Right forelimb (tissue), 1 donor: ENCODE data around the gene KRTAP20-1.

Experiments used
- DNase-seq: peaks from one replicate; pipeline ENCODE4 v3.0.0-alpha.2; 2018

The KRTAP20-1 gene

DNA sequence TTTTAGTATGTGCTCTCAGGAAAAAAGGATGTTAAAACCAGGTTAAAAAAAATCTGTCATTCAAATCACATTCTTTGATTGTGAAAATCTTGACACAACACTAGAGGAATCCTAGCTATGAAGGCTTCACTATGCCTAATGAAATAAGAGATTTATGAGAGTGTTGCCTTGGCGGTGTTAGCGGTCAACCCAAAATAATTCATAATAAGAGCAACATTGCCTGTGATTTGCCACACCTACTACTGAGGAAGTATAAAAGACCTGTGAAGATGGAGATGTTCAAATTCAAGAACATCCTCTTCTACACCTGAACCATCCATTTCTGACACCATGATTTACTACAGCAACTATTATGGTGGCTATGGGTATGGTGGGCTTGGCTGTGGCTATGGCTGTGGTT, at the start of gene KRTAP20-1:
TSS of gene KRTAP20-1 (plus strand) at position 301 of the 400 bp plus-strand sequence. CDS start at position 331, 30 bp downstream.
- no peak for DNase-seq

- DNase-seq: no peak
Measured at GRCh38 chr21:30567617-30568016, 48.6 kb upstream of the KRTAP20-1 start.

DNA sequence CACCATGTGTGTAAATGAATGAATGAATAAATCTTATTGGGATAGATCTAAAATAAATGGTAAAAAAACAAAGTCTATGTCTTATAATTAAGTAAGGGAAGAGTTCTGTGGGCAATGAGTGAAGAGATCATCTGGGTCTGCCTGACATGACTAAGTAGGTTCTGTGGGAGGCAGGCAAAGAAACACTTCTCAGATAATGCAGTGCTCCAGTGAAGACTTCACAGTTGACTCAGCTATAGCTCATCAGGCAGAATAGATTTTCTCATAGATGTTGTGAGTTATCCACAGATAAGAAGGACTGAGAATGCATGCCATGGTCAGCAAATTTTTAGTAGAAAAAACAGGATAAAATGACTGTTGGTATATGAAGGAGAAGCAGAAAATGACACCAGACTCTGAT, 38.5 kb upstream of the KRTAP20-1 start:
- no peak for DNase-seq

DNA sequence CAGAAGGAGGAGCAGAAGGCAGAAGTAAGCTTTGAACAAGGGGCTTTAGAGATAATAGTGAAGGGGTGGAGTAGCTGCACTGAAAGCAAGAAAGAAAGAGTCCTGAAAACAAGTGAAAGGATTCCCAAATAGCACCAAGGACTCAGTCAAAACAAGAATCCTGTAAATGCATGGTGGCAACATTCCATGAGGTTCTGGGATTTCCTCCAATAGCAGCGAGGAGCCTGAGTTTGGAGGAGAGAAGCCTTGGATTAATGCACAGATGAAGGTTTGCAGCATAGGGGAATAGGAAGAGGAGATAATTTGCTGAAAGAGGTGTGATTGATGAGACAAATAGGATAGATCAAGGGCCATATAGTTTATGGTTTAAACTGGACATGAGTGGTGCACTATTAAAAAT, 36.9 kb upstream of the KRTAP20-1 start:
- DNase-seq: no peak

DNA sequence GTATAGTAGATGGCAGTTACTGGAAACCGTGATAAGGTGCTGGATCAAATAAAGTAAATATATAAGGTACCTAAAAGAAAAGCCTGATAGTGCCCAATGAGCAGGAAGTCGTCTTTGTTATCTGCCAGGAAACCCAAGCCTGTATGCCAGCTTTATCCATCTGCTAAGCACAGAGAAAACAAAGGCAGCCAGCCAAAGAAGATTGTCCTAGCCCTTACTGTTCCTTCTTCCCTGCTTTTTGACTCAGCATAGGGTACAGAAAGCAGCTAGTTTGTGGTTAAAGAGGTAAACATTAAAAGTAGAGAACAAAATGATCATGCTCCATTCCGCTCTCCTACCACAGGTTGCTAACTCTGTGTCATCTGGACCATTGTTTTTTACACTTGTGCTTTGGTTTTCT, 36.1 kb upstream of the KRTAP20-1 start:
- no peak for DNase-seq

- DNase-seq: no peak
Measured at GRCh38 chr21:30582870-30583269, 33.4 kb upstream of the KRTAP20-1 start.

DNA sequence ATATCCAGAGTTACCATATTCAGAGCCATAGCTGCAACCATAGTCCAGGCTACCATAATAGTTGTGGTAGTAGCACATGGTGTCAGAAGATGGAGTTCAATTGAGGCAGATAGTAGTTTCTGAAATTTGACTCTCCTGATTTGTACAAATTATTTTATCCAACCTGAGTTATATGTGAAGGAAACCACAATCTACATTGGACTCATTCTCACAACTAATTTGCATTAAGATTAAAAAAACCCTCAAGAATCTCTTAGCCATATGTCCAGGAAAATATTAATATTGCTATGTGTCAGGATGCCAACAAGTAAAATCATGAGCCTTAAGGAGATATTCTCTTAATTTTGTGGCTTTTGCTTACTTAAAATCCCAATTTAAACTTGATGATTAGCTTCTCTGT, 25.9 kb upstream of the KRTAP20-1 start, which contains the start of gene KRTAP22-2:
TSS of gene KRTAP22-2 (minus strand) at position 101 of the 400 bp plus-strand sequence.
- no peak for DNase-seq

DNA sequence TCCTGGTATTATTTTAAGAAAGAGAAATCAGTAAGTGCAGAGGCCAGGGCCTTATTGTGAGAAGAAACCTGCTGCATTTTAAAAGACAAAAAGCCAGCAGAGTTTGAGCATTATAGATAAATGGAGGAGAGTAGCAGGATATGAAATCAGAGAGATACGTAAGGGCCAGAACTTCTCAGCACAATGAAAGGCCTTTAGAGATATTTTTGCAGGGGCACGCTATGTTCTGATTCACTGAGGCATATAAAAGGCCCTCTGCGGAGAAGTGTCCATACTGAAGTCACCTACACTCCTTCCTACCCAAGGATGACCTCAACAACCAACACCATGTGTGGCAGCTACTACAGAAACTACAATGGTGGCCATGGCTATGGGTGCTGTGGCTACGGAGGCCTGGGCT, 24.1 kb upstream of the KRTAP20-1 start, which contains the start of gene KRTAP6-3:
TSS of gene KRTAP6-3 (plus strand) at position 301 of the 400 bp plus-strand sequence. CDS start at position 307, 6 bp downstream.
- DNase-seq: no peak

GRCh38 chr21:30598802-30599201, 17.4 kb upstream of the KRTAP20-1 start, which contains the start of gene KRTAP6-2:
Gene KRTAP6-2, minus strand, starts transcription at chr21:30598902. Its CDS starts 28 bp downstream, at chr21:30598874.
- DNase-seq: no peak

DNA sequence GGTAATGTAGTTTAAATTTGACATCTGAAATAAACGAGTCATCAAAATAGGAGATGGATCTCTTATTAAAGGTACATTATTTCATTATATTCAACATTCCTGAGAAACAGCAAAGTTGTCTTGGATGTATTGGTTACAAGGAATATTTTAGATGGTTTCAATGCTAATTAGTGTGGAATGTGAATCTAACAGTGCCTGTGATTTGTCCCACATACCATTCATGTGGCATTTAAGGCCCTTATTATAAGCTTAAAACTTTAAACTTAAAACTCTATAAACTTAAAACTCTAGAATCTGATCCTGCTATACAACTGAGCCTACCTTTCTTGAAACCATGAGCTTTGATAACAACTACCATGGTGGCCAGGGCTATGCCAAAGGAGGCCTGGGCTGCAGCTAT, 15.4 kb upstream of the KRTAP20-1 start, which contains the start of gene KRTAP22-1:
TSS of gene KRTAP22-1 (plus strand) at position 301 of the 400 bp plus-strand sequence.
- DNase-seq: no peak

- DNase-seq: no peak
Measured at GRCh38 chr21:30605968-30606367, 10.3 kb upstream of the KRTAP20-1 start.

DNA sequence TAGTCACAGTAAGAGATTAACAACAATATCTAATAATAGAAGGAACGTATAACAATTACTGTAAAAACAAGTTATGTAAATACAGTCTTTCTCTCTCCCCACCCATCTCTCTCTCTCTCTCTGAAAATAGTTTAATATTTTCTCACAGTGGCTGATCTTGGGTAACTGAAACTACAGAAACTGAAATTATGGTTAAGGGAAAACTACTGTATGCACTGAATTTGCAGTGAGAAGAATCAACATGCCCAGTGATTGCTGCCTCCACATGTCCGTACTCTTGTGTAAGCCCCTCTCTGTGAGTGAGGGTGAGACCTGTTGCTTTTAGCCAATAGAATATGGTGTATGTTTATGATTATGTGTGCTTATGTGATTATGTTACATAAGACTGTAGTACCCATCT, 4.1 kb upstream of the KRTAP20-1 start:
- no peak for DNase-seq

GRCh38 chr21:30613836-30614235, 2.4 kb upstream of the KRTAP20-1 start, which contains the start of gene KRTAP6-1:
Gene KRTAP6-1, minus strand, starts transcription at chr21:30613930. Its CDS starts 26 bp downstream, at chr21:30613904.
- DNase-seq: no peak

DNA sequence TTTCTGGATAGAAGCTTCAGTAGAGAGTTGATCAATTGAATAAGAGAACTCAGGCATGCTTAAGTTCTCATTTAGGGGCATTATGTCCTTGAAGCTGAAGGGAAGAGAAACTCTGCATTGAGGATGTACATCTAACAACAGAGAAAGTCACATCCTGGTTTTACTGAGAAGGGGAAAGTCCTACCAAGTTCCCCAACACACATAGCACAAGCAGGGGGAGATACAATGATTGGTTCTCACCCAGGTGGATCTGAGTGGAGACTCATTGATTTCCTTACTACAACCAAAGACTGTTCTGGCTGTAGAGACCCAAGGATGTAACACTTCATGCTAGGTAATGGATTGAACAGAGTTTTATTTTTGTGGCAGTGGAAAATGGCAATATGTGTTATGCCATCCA, 1.0 kb upstream of the KRTAP20-1 start:
- DNase-seq: no peak

- no peak for DNase-seq
Measured at GRCh38 chr21:30620080-30620479, 3.9 kb downstream of the KRTAP20-1 start.

- no peak for DNase-seq
Measured at GRCh38 chr21:30620522-30620921, 4.3 kb downstream of the KRTAP20-1 start, which contains the start of gene KRTAP20-4. Gene KRTAP20-4, plus strand, starts transcription at chr21:30620627.

- DNase-seq: no peak
Measured at GRCh38 chr21:30623362-30623761, 7.1 kb downstream of the KRTAP20-1 start.

DNA sequence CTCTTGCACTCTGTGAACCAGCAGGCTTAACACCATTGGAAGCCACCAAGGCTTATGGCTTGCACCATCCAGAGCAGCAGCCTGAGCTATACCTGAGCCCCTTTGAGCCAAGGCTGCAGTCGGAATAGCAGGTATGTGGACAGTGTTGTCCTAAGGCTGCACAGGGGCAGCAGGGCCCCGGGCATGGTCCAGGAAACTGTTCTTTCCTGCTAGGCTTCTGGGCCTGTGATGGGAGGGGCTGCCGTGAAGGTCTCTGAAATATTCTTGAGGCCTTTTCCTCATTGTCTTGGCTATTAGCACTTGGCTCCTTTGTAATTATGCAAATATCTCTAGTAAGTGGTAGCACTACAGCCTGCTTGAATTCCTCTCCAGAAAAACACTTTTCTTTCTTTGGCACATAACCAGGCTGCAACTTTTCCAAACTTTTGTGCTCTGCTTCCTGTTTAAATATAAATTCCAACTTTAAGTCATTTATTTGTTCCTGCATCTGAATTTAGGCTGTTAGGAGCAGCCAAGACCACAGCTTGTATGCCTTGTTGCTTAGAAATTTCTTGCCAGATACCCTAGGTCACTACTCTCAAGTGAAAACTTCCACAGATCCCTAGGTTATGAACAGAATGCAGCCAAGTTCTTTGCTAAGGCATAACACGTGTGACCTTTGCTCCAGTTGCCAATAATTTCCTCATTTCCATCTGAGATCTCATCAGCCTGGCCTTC, 9.4 kb downstream of the KRTAP20-1 start:
- DNase-seq: no peak

- DNase-seq: no peak
Measured at GRCh38 chr21:30628109-30628508, 11.9 kb downstream of the KRTAP20-1 start.

DNA sequence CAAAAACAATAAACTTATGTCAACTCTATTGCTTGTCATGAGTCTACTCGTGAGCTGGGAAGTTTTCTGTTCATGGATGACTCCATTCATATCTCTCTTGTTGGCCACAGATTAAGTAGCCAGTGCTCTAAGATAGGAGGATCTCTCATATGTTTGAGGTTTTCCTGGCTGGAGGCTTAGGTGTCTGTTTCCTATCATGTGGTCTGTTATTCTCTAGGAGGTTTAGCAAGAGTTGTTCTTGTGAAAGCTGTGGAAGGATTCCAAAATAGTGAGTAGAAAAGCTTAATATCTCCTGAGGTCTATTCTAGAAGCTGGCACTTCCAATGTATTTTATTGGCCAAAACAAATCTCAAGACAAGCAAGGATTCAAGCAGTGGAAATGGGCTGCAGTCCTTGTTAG, 13.0 kb downstream of the KRTAP20-1 start:
- no peak for DNase-seq

DNA sequence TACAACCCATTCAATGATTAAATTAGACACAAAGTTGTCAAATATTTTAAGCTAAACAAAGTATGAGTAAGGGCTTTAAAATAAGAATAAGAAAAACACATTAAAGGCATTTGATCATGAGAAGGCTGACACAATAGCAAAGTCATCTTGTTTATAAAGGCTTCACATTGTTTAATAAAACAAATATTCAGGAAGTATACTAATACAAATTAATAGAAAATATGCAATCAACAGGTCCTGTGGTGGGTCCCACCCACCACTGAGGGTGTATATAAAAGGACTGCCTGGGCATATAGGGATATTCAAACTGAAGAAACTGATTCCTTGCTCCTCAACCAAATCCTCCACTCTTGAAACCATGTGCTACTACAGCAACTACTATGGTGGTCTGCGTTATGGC, 18.7 kb downstream of the KRTAP20-1 start, which contains the start of gene KRTAP20-2:
TSS of gene KRTAP20-2 (plus strand) at position 301 of the 400 bp plus-strand sequence. CDS start at position 359, 58 bp downstream.
- DNase-seq: no peak

DNA sequence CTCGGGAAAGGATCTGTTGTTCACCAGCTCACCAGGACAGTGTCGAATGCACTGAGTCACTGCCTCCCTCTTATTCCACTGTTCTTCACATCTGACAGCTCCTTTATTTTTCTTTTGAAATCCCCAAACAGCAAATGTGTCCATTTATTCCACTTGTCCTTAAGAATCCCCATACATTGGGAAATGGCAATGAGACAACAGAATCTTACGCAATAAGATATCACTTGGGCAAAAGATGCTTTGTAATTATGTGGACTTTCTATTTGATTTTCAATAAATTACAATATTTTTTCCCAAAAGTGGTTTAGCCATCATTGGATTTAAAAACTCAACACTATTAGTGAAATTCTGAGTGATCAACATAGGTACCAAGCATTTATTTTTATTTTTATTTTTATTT, 22.5 kb downstream of the KRTAP20-1 start:
- DNase-seq: no peak

- no peak for DNase-seq
Measured at GRCh38 chr21:30642564-30642963, 26.3 kb downstream of the KRTAP20-1 start, which contains the start of gene KRTAP20-3. Gene KRTAP20-3, plus strand, starts transcription at chr21:30642864.

- no peak for DNase-seq
Measured at GRCh38 chr21:30646904-30647414, 30.7 kb downstream of the KRTAP20-1 start.
